LNCaP clone FGC (cell line): ENCODE measurements around the gene TRPM1.

Source experiments
- DNase-seq: peaks from one replicate; pipeline ENCODE4 v3.0.0-alpha.2; 2011; ENCODE audit warnings: low read depth
- H3K4me3 ChIP-seq: 2 replicates; pipeline ENCODE4 v1.5.1; 2011; ENCODE audit warnings: mild to moderate bottlenecking, low read depth, low read length, control low read depth
- CTCF ChIP-seq: IDR thresholded peaks from 2 replicates; pipeline ENCODE4 v1.5.1; 2012; ENCODE audit warnings: mild to moderate bottlenecking; ENCODE audit not compliant: control insufficient read depth, insufficient read depth; ENCODE audit errors: extremely low read depth

TRPM1 gene

GRCh38 chr15:31014608-31014925, 87.0 kb downstream of the TRPM1 start:
- no peak for TF ChIP-seq CTCF
- DNase-seq = no peak

GRCh38 chr15:31013863-31014607, 87.5 kb downstream of the TRPM1 start:
- TF ChIP-seq CTCF = no peak
- no peak overlapping the region for H3K4me3 ChIP-seq
- no peak for DNase-seq

More at GRCh38 chr15:31014608-31014925, 87.0 kb downstream of the TRPM1 start:
- H3K4me3 ChIP-seq = no peak overlapping the region

- no peak overlapping the region for H3K4me3 ChIP-seq
- no peak for DNase-seq
- no peak for TF ChIP-seq CTCF
Measured at GRCh38 chr15:31012455-31012854, 89.1 kb downstream of the TRPM1 start.

DNA sequence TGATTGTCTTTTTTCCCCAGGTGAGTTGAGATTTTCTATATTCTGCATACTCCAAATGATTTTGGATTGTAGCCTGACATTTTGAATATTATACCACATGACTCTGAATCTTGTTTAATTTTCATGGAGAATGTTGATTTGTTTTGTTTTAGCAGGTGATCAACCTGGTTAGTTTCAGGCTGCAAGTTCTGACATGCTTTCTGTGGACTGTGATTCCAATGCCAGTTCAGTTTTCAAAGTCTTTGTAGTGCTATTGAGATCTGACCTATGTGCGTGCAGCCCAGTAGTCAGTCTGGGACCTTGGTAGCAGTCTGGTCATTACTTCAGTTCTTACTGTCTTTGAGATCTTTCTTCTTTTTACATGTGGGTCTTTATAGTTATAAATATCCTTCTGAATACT, 91.5 kb downstream of the TRPM1 start:
- H3K4me3 ChIP-seq = no peak overlapping the region
- DNase-seq = no peak
- TF ChIP-seq CTCF = no peak

DNA sequence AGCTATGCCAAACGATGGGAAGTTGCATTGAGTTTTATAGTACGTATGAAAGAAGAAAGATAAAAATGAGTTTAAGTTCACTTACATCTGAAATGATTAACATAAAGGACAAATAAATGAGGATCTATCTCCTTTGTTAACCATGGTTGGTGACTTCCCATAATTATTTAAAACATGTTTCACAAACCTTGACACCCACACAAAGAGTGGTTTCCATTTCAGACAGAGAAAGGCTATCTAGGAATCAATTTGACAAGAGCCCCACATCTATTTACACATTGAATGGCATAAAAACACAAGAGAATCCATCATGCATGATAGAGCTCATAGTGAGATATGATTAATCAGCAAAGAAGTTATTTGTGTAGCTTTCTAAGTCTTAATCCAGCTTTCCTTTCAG, 95.9 kb downstream of the TRPM1 start:
- no peak overlapping the region for H3K4me3 ChIP-seq
- no peak for DNase-seq
- no peak for TF ChIP-seq CTCF

DNA sequence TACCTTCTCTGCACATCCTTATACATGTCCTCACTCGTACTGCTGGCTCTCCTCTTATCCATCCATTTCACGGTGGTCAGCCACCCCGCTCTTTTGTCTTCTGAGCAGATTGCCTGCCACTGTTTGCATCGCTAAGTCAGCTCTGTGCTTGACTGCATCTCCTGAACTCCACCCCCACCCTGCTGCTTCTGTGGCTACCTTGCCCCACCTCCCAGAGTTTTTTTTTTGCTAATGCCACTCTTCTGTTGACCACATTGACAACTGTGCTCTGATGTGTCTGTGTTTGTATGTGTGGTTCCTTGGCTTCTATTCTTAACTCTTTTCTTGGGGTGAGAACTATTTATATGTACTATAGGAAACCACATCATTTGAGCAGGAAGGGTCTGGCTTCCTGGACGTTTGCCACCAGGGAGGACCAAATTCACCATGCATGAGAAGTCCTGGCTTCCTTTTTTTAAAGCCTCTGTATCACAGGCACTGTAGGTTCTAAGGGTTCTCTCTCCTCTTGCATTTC, 97.2 kb downstream of the TRPM1 start:
- no peak for TF ChIP-seq CTCF
- H3K4me3 ChIP-seq = no peak overlapping the region
- DNase-seq = no peak

DNA sequence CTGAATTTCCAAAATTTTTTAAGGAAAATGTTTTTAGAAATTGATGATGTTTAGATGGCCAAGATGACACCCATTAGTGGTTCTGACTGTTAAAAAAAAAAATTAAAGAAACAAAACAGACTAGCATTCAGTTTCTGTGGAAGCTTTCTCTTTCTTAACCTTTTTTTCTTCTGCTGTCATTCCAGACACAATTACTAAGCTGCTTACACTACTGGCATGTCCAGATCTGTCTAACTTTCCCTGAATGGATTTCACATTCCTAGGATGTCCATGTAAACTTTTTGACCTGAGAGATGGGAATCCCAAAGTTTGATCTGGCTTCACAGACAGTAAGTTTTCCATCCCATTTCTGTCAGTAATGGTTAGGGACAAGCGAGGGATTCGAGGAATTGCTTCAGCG, 99.8 kb downstream of the TRPM1 start:
- TF ChIP-seq CTCF = no peak
- DNase-seq = no peak
- no peak overlapping the region for H3K4me3 ChIP-seq
